Stimulated activated naive CD8-positive, alpha-beta T cell treated with anti-CD3 and anti-CD28 coated beads, Interleukin-15, amount 100 ng/mL, for 72 hours (primary cell): ENCODE measurements around the gene RAB27B.

Source experiments
- ATAC-seq: fragments of 150-1000 bp; cut with Tn5 transposase; 2 replicates; pipeline ENCODE4 v1.10.0; 2021; ENCODE audit warnings: mild to moderate bottlenecking, moderate library complexity
- DNase-seq, 2 donors: peaks; one replicate each; pipeline ENCODE4 v3.0.0; 2021 to 2022
- H3K27ac Mint-ChIP-seq, 2 donors: one replicate each; pipeline ENCODE4 v1.8.0; 2022; ENCODE audit warnings: mild to moderate bottlenecking in 2 of 2, mixed read lengths in 2 of 2, moderate library complexity in 2 of 2
- H3K27me3 Mint-ChIP-seq: one replicate; pipeline ENCODE4 v1.8.0; 2022; ENCODE audit warnings: mixed read lengths
- H3K4me1 Mint-ChIP-seq: one replicate; pipeline ENCODE4 v1.8.0; 2022; ENCODE audit warnings: mild to moderate bottlenecking, mixed read lengths
- H3K4me3 Mint-ChIP-seq, 2 donors: one replicate each; pipeline ENCODE4 v1.8.0; 2022; ENCODE audit warnings: mild to moderate bottlenecking in 2 of 2, mixed read lengths in 2 of 2, moderate library complexity in 1 of 2
- H3K9me3 Mint-ChIP-seq, 2 donors: one replicate each; pipeline ENCODE4 v1.8.0; 2022; ENCODE audit warnings: mixed read lengths in 2 of 2

The RAB27B gene

GRCh38 chr18:54906331-54907185 is 78.3 kb downstream of the RAB27B start:
- Mint-ChIP-seq H3K4me1 (no peaks in the 10 kb centered on the region), H3K27ac (no peak overlapping the region), H3K27me3 (no peaks in the 10 kb centered on the region), H3K4me3 (no peak overlapping the region), H3K9me3 (no peaks in the 10 kb centered on the region)
- ATAC-seq = no peak
- DNase-seq = no peak

GRCh38 chr18:54909538-54909937 is 81.3 kb downstream of the RAB27B start:
- DNase-seq (no peak), ATAC-seq (no peak)
- Mint-ChIP-seq H3K4me1 (no peaks in the 10 kb centered on the region), H3K27me3 (no peaks in the 10 kb centered on the region), H3K4me3 (no peak overlapping the region), H3K9me3 (no peaks in the 10 kb centered on the region), H3K27ac (no peak overlapping the region)

- no peak for ATAC-seq
- no peak for DNase-seq
- Mint-ChIP-seq H3K27ac (no peak overlapping the region), H3K4me3 (no peak overlapping the region), H3K9me3 (no peaks in the 10 kb centered on the region), H3K27me3 (no peaks in the 10 kb centered on the region), H3K4me1 (no peaks in the 10 kb centered on the region)
Measured at GRCh38 chr18:54910161-54910919, 82.1 kb downstream of the RAB27B start.

- ATAC-seq (no peak), DNase-seq (no peak)
- Mint-ChIP-seq H3K4me3 (no peak overlapping the region), H3K4me1 (no peaks in the 10 kb centered on the region), H3K27me3 (no peaks in the 10 kb centered on the region), H3K27ac (no peak overlapping the region), H3K9me3 (no peaks in the 10 kb centered on the region)
Measured at GRCh38 chr18:54911551-54911950, 83.3 kb downstream of the RAB27B start.

- no peaks in the 10 kb centered on the region for H3K4me1 Mint-ChIP-seq
- ATAC-seq (no peak), DNase-seq (no peak)
- no peaks in the 10 kb centered on the region for H3K27me3 Mint-ChIP-seq
- H3K4me3 Mint-ChIP-seq = no peak overlapping the region
- no peak overlapping the region for H3K27ac Mint-ChIP-seq
- no peaks in the 10 kb centered on the region for H3K9me3 Mint-ChIP-seq
Measured at GRCh38 chr18:54914816-54915215, 86.5 kb downstream of the RAB27B start.

- ATAC-seq (no peak), DNase-seq (no peak)
- Mint-ChIP-seq H3K4me1 (no peaks in the 10 kb centered on the region), H3K27me3 (no peaks in the 10 kb centered on the region), H3K27ac (no peak overlapping the region), H3K4me3 (no peak overlapping the region), H3K9me3 (no peaks in the 10 kb centered on the region)
Measured at GRCh38 chr18:54916507-54916906, 88.2 kb downstream of the RAB27B start.

- no peak for ATAC-seq
- no peaks in the 10 kb centered on the region for H3K27me3 Mint-ChIP-seq
- H3K9me3 Mint-ChIP-seq = no peaks in the 10 kb centered on the region
- H3K4me1 Mint-ChIP-seq = no peaks in the 10 kb centered on the region
- H3K4me3 Mint-ChIP-seq = no peak overlapping the region
- DNase-seq = no peak
- H3K27ac Mint-ChIP-seq = no peak overlapping the region
Measured at GRCh38 chr18:54918060-54918459, 89.8 kb downstream of the RAB27B start.

- H3K4me3 Mint-ChIP-seq = no peak overlapping the region
- DNase-seq = no peak
- H3K4me1 Mint-ChIP-seq = no peaks in the 10 kb centered on the region
- no peaks in the 10 kb centered on the region for H3K9me3 Mint-ChIP-seq
- H3K27ac Mint-ChIP-seq = no peak overlapping the region
- no peak for ATAC-seq
- no peaks in the 10 kb centered on the region for H3K27me3 Mint-ChIP-seq
Measured at GRCh38 chr18:54919412-54919811, 91.1 kb downstream of the RAB27B start.

GRCh38 chr18:54923339-54923956 is 95.2 kb downstream of the RAB27B start:
- Mint-ChIP-seq H3K27me3 (no peaks in the 10 kb centered on the region), H3K4me1 (no peaks in the 10 kb centered on the region), H3K4me3 (no peak overlapping the region), H3K27ac (no peak overlapping the region), H3K9me3 (no peaks in the 10 kb centered on the region)
- no peak for DNase-seq
- ATAC-seq = no peak

GRCh38 chr18:54924948-54925347 is 96.7 kb downstream of the RAB27B start:
- Mint-ChIP-seq H3K9me3 (no peaks in the 10 kb centered on the region), H3K27ac (no peak overlapping the region), H3K4me3 (no peak overlapping the region), H3K4me1 (no peaks in the 10 kb centered on the region), H3K27me3 (no peaks in the 10 kb centered on the region)
- ATAC-seq = no peak
- no peak for DNase-seq

GRCh38 chr18:54926593-54927325 is 98.5 kb downstream of the RAB27B start:
- Mint-ChIP-seq H3K27me3 (no peaks in the 10 kb centered on the region), H3K9me3 (no peaks in the 10 kb centered on the region), H3K27ac (no peak overlapping the region), H3K4me3 (no peak overlapping the region), H3K4me1 (no peaks in the 10 kb centered on the region)
- DNase-seq (no peak), ATAC-seq (no peak)

- no peaks in the 10 kb centered on the region for H3K9me3 Mint-ChIP-seq
- no peaks in the 10 kb centered on the region for H3K27me3 Mint-ChIP-seq
- no peak overlapping the region for H3K4me3 Mint-ChIP-seq
- H3K4me1 Mint-ChIP-seq = no peaks in the 10 kb centered on the region
- ATAC-seq (no peak), DNase-seq (no peak)
- peak overlapping the region in 1 of 2 donors; percentile 52 for H3K27ac Mint-ChIP-seq
Measured at GRCh38 chr18:54928236-54928635, 100.0 kb downstream of the RAB27B start.

- ATAC-seq = no peak
Measured at GRCh38 chr18:54931152-54931551, 102.9 kb downstream of the RAB27B start.

GRCh38 chr18:54932472-54932871 is 104.2 kb downstream of the RAB27B start:
- no peaks in the 10 kb centered on the region for H3K27me3 Mint-ChIP-seq
- no peaks in the 10 kb centered on the region for H3K9me3 Mint-ChIP-seq
- H3K4me1 Mint-ChIP-seq = no peaks in the 10 kb centered on the region
- no peak overlapping the region for H3K4me3 Mint-ChIP-seq
- DNase-seq = no peak
- H3K27ac Mint-ChIP-seq = no peak overlapping the region
- ATAC-seq = no peak

More at GRCh38 chr18:54931152-54931551, 102.9 kb downstream of the RAB27B start:
- no peaks in the 10 kb centered on the region for H3K9me3 Mint-ChIP-seq
- no peak overlapping the region for H3K27ac Mint-ChIP-seq
- H3K4me3 Mint-ChIP-seq = no peak overlapping the region
- H3K4me1 Mint-ChIP-seq = no peaks in the 10 kb centered on the region
- no peaks in the 10 kb centered on the region for H3K27me3 Mint-ChIP-seq
- no peak for DNase-seq

GRCh38 chr18:54938506-54938905 is 110.2 kb downstream of the RAB27B start:
- ATAC-seq (no peak), DNase-seq (no peak)
- Mint-ChIP-seq H3K9me3 (no peaks in the 10 kb centered on the region), H3K27ac (no peak overlapping the region), H3K4me1 (no peaks in the 10 kb centered on the region), H3K27me3 (no peaks in the 10 kb centered on the region), H3K4me3 (no peak overlapping the region)
